Activated B cell treated with CpG ODN at 0.5 μM for 24 hours (primary cell): ENCODE data around the gene SELENON. TPM values are rescaled to one million over a fixed set of nuclear protein-coding genes. Genes with fewer than 3 reads are reported as not detected.

ENCODE experiments used
- ATAC-seq: fragments of 200-7000 bp; cut with Tn5 transposase; one replicate; pipeline ENCODE4 v1.10.0; 2021; ENCODE audit warnings: low read depth, mild to moderate bottlenecking, moderate library complexity
- CTCF ChIA-PET: fragments of 350-600 bp; sonication (Branson Sonifier 250); formaldehyde crosslinking; loops from one replicate; lab custom pipeline; 2021; ENCODE audit warnings: antibody characterized with exemption; lab: Charles Lee
- POLR2A ChIA-PET: fragments of 350-600 bp; sonication (Branson Sonifier 250); formaldehyde crosslinking; loops from one replicate; lab custom pipeline; 2021; ENCODE audit warnings: antibody characterized with exemption; lab: Charles Lee
- DNase-seq: peaks from one replicate; pipeline ENCODE4 v3.0.0; 2022
- H3K27ac Mint-ChIP-seq: one replicate; pipeline ENCODE4 v1.8.0; 2020; ENCODE audit warnings: mixed read lengths
- H3K27me3 Mint-ChIP-seq: one replicate; pipeline ENCODE4 v1.8.0; 2021; ENCODE audit warnings: mixed read lengths
- H3K36me3 Mint-ChIP-seq: one replicate; pipeline ENCODE4 v1.8.0; 2021; ENCODE audit warnings: low read depth, mixed read lengths
- H3K4me1 Mint-ChIP-seq: one replicate; pipeline ENCODE4 v1.8.0; 2021; ENCODE audit warnings: mixed read lengths
- H3K4me3 Mint-ChIP-seq: one replicate; pipeline ENCODE4 v1.8.0; 2020; ENCODE audit warnings: mild to moderate bottlenecking, mixed read lengths
- H3K9me3 Mint-ChIP-seq: one replicate; pipeline ENCODE4 v1.8.0; 2020; ENCODE audit warnings: mixed read lengths
- CTCF ChIP-seq: fragments of 200-600 bp; IDR thresholded peaks from one replicate; pipeline ENCODE4 v1.8.0; 2022; ENCODE audit warnings: antibody characterized with exemption, mild to moderate bottlenecking
- intact Hi-C: fragments of 100-400 bp; cut with micrococcal nuclease; formaldehyde crosslinking; loops from one replicate; pipeline ENCODE4 v1.15.1; 2024
- total RNA-seq: library from RNA; stranded (reverse); gene quantifications from 2 replicates; pipeline ENCODE4 v1.2.3, GENCODE V29; 2022

The SELENON gene
- total RNA-seq, 1 donor from 2014 or later: 15.1 TPM

- DNase-seq: no peak
- TF ChIP-seq CTCF: no peak
- CTCF ChIA-PET: no interaction called here
- POLR2A ChIA-PET: no interaction called here
- H3K27ac Mint-ChIP-seq: no peak overlapping the region
- intact Hi-C loops: no loop called here
- no peaks in the 10 kb centered on the region for H3K27me3 Mint-ChIP-seq
- no peaks in the 10 kb centered on the region for H3K9me3 Mint-ChIP-seq
- H3K36me3 Mint-ChIP-seq: peaks cover 48% of the 10 kb centered on the region
- no peak for ATAC-seq
- peaks cover 16% of the 10 kb centered on the region for H3K4me1 Mint-ChIP-seq
- no peak overlapping the region for H3K4me3 Mint-ChIP-seq
These were observed 25.6 kb downstream of the SELENON start for GRCh38 chr1:25825605-25826004.

GRCh38 chr1:25826571-25826970 is 26.6 kb downstream of the SELENON start:
- Mint-ChIP-seq H3K27ac (no peak overlapping the region), H3K4me1 (peaks cover 6% of the 10 kb centered on the region), H3K9me3 (no peaks in the 10 kb centered on the region), H3K4me3 (no peak overlapping the region), H3K27me3 (no peaks in the 10 kb centered on the region), H3K36me3 (peaks cover 54% of the 10 kb centered on the region)
- DNase-seq (no peak), ATAC-seq (no peak)
- ChIA-PET CTCF (no interaction called here), POLR2A (interaction anchor here (0.6 kb wide), 1 partner anchor 1945 kb away, joined by 5 read pairs; no protein-coding TSS in a partner anchor)
- intact Hi-C loops: no loop called here
- TF ChIP-seq CTCF: no peak

- TF ChIP-seq CTCF: no peak
- Mint-ChIP-seq H3K4me1 (no peaks in the 10 kb centered on the region), H3K27ac (no peak overlapping the region), H3K27me3 (no peaks in the 10 kb centered on the region), H3K4me3 (no peak overlapping the region), H3K9me3 (no peaks in the 10 kb centered on the region), H3K36me3 (peaks cover 72% of the 10 kb centered on the region)
- DNase-seq: no peak
- POLR2A ChIA-PET: interaction anchor here (1.0 kb wide), 1 partner anchor 9 kb away, joined by 3 read pairs; the partner anchor contains the start of gene MTFR1L
- CTCF ChIA-PET: no interaction called here
- no peak for ATAC-seq
- intact Hi-C loops: no loop called here
These were observed 28.5 kb downstream of the SELENON start for GRCh38 chr1:25828491-25828890.

- H3K4me1 Mint-ChIP-seq: no peaks in the 10 kb centered on the region
- no peaks in the 10 kb centered on the region for H3K27me3 Mint-ChIP-seq
- CTCF ChIA-PET: no interaction called here
- H3K9me3 Mint-ChIP-seq: no peaks in the 10 kb centered on the region
- no peak for DNase-seq
- ATAC-seq: no peak
- intact Hi-C loops: no loop called here
- no peak overlapping the region for H3K27ac Mint-ChIP-seq
- POLR2A ChIA-PET: interaction anchor here (1.0 kb wide), 1 partner anchor 9 kb away, joined by 3 read pairs; the partner anchor contains the start of gene MTFR1L
- peaks cover 76% of the 10 kb centered on the region for H3K36me3 Mint-ChIP-seq
- no peak overlapping the region for H3K4me3 Mint-ChIP-seq
- TF ChIP-seq CTCF: no peak
These were observed 29.1 kb downstream of the SELENON start for GRCh38 chr1:25829046-25829445.

GRCh38 chr1:25831569-25832196 is 31.7 kb downstream of the SELENON start:
- no peak for TF ChIP-seq CTCF
- POLR2A ChIA-PET: interaction anchor here (1.0 to 1.2 kb wide), 2 partner anchors 12 to 171 kb away, joined by 3 to 4 read pairs; partner anchors contain the start of gene MTFR1L
- H3K27me3 Mint-ChIP-seq: no peaks in the 10 kb centered on the region
- H3K27ac Mint-ChIP-seq: no peak overlapping the region
- no peaks in the 10 kb centered on the region for H3K9me3 Mint-ChIP-seq
- intact Hi-C loops: no loop called here
- H3K4me1 Mint-ChIP-seq: no peaks in the 10 kb centered on the region
- ATAC-seq (no peak), DNase-seq (no peak)
- CTCF ChIA-PET: interaction anchor here (0.5 kb wide), 1 partner anchor 148 kb away, joined by 3 read pairs; no protein-coding TSS in a partner anchor
- H3K4me3 Mint-ChIP-seq: no peak overlapping the region
- peaks cover 83% of the 10 kb centered on the region for H3K36me3 Mint-ChIP-seq
